ENCODE data around the gene TCTN2.

DNA sequence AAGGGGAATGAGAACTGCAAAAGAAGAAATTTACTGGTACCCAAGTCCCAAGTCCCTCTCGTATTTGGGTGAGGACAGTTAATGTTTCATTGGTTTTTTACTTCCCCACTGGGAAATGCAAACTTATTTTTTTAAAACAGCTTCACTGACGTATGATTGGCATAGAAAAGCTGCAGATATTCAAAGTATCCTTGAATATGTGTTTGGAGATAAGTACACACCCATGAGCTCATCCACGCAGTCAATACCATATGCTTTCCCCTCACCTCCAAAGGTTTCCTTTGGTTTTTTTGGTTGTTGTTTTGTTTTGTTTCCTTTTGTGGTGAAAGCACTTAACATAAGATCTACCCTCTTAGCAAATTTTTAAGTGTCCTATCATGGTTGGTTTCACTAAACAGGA, 13.1 kb downstream of the TCTN2 start:
- TF ChIP-seq, protein P1, sequence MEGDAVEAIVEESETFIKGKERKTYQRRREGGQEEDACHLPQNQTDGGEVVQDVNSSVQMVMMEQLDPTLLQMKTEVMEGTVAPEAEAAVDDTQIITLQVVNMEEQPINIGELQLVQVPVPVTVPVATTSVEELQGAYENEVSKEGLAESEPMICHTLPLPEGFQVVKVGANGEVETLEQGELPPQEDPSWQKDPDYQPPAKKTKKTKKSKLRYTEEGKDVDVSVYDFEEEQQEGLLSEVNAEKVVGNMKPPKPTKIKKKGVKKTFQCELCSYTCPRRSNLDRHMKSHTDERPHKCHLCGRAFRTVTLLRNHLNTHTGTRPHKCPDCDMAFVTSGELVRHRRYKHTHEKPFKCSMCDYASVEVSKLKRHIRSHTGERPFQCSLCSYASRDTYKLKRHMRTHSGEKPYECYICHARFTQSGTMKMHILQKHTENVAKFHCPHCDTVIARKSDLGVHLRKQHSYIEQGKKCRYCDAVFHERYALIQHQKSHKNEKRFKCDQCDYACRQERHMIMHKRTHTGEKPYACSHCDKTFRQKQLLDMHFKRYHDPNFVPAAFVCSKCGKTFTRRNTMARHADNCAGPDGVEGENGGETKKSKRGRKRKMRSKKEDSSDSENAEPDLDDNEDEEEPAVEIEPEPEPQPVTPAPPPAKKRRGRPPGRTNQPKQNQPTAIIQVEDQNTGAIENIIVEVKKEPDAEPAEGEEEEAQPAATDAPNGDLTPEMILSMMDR (IDR thresholded peaks at IDR 0.05; ENCODE audit: borderline replicate concordance, extremely low read depth, low read length, poor library complexity, severe bottlenecking), result no peak
- no peak for TF ChIP-seq EZH2 (IDR thresholded peaks at IDR 0.05; ENCODE audit: borderline replicate concordance, low read depth, low read length, severe bottlenecking)

Data from DND-41 (cell line).